Hippocampal formation (tissue), 2 donors: ENCODE data around the gene USP14.

Experiments used
- DNase-seq, 2 donors: peaks; one replicate each; lab custom pipeline; 2025; lab: John Stamatoyannopoulos, UW

USP14 gene

GRCh38 chr18:227902-228301 is 69.5 kb downstream of the USP14 start:
- no peak for DNase-seq

- no peak for DNase-seq
Measured at GRCh38 chr18:228586-228985, 70.2 kb downstream of the USP14 start.

GRCh38 chr18:231563-231962 is 73.2 kb downstream of the USP14 start:
- DNase-seq = no peak

GRCh38 chr18:240175-240574 is 81.8 kb downstream of the USP14 start:
- no peak for DNase-seq

- DNase-seq = no peak
Measured at GRCh38 chr18:245282-245847, 87.0 kb downstream of the USP14 start.

- no peak for DNase-seq
Measured at GRCh38 chr18:248053-248452, 89.7 kb downstream of the USP14 start.

GRCh38 chr18:250685-251084 is 92.3 kb downstream of the USP14 start:
- DNase-seq = no peak

- DNase-seq = no peak
Measured at GRCh38 chr18:251572-251971, 93.2 kb downstream of the USP14 start.

- DNase-seq = no peak
Measured at GRCh38 chr18:253121-253520, 94.8 kb downstream of the USP14 start.

GRCh38 chr18:255171-255570 is 96.8 kb downstream of the USP14 start:
- no peak for DNase-seq

- DNase-seq = no peak
Measured at GRCh38 chr18:260547-260946, 102.2 kb downstream of the USP14 start.

- DNase-seq = no peak
Measured at GRCh38 chr18:261398-262073, 103.2 kb downstream of the USP14 start.
